Measurements from ENCODE around the gene GALNT9. TPM values are rescaled to one million over a fixed set of nuclear protein-coding genes. Genes with fewer than 3 reads are reported as not detected.

GALNT9 gene
- total and polyA plus RNA-seq, 2 donors (not counting 1 experiment from before 2014, with no cell fraction given), result 0.10 to 2.8 TPM

DNA sequence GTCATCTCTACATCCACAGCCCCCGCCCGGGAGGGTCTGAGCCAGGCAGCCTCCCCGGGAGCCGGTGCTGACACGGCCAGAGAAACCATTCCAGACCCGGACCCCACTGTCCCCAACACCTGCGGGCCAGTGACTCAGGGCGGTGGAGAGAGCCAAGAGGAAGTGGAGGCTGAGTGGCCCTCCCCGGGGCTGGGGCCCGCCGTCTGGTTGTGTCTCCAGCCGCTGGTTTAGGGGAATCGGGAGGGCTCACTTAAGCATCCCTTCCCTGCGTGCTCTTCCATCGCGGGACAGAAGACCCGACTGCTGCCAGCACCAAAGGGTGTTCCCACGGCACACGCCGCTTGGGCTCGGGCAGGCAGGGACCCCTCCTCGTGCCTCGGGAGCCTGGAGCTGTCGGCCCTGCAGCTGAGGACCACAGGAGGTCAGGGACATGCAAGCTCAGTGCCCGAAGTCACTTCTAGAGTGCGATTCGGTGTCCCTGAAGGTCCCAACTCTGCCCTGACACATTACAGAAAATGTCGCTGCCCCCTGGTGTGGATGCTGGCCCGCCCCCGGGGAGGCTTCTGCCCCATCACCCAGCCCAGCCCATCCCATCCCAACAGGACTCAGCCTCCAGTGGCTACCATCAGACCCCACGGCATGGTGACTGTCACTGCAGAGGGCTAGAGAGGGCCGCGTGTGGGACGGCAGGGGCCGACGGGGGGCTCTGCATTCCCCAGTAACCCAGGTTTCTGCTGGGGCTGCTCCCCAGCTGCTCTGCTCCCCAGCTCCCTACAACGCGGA lies 50.8 kb downstream of the GALNT9 start:
- Histone ChIP-seq H3K27me3 (ENCODE audit: control insufficient read depth, insufficient read depth, low read length) (peaks cover 12% of the 10 kb centered on the region), H3K4me2 (ENCODE audit: extremely low read depth, insufficient read depth, low read length) (no peak overlapping the region), H4K20me1 (ENCODE audit: control insufficient read depth, extremely low read depth, insufficient read depth, low read length) (no peaks in the 10 kb centered on the region), H3K9me3 (ENCODE audit: control insufficient read depth, insufficient read depth, low read depth, low read length) (no peaks in the 10 kb centered on the region), H3K4me1 (ENCODE audit: control insufficient read depth, extremely low read depth, insufficient read depth, low read length) (no peaks in the 10 kb centered on the region), H2AFZ (ENCODE audit: low read length) (no peak overlapping the region), H3K9ac (ENCODE audit: insufficient read depth, low read length) (no peak overlapping the region), H3K27ac (ENCODE audit: insufficient read depth, low read length) (no peak overlapping the region), H3K4me3 (replicated peaks in 1 of 4; ENCODE audit: control extremely low read depth in 1 of 4, insufficient read depth in 1 of 4, low read depth in 3 of 4, low read length in 4 of 4) (no peak overlapping the region), H3K36me3 (ENCODE audit: control insufficient read depth, insufficient read depth, low read length) (no peaks in the 10 kb centered on the region), H3K79me2 (ENCODE audit: control insufficient read depth, insufficient read depth, low read length) (no peaks in the 10 kb centered on the region)
- DNase-seq (ENCODE audit: low read depth in 2 of 2), result no peak
- TF ChIP-seq, protein P1, sequence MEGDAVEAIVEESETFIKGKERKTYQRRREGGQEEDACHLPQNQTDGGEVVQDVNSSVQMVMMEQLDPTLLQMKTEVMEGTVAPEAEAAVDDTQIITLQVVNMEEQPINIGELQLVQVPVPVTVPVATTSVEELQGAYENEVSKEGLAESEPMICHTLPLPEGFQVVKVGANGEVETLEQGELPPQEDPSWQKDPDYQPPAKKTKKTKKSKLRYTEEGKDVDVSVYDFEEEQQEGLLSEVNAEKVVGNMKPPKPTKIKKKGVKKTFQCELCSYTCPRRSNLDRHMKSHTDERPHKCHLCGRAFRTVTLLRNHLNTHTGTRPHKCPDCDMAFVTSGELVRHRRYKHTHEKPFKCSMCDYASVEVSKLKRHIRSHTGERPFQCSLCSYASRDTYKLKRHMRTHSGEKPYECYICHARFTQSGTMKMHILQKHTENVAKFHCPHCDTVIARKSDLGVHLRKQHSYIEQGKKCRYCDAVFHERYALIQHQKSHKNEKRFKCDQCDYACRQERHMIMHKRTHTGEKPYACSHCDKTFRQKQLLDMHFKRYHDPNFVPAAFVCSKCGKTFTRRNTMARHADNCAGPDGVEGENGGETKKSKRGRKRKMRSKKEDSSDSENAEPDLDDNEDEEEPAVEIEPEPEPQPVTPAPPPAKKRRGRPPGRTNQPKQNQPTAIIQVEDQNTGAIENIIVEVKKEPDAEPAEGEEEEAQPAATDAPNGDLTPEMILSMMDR (conservative IDR thresholded peaks at IDR 0.05 in 1 of 2, IDR thresholded peaks at IDR 0.05 in 1 of 2; ENCODE audit: low read depth in 1 of 2, low read length in 2 of 2), result no peak
- no peak for TF ChIP-seq EZH2 (IDR thresholded peaks at IDR 0.05; ENCODE audit: low read length, missing control alignments)

GRCh38 chr12:132277949-132278348 lies 51.4 kb downstream of the GALNT9 start:
- H3K4me2 ChIP-seq (ENCODE audit: extremely low read depth, insufficient read depth, low read length), result no peak overlapping the region
- no peak overlapping the region for H3K9ac ChIP-seq (ENCODE audit: insufficient read depth, low read length)
- no peaks in the 10 kb centered on the region for H3K79me2 ChIP-seq (ENCODE audit: control insufficient read depth, insufficient read depth, low read length)
- no peak overlapping the region for H3K4me3 ChIP-seq (replicated peaks in 1 of 4; ENCODE audit: control extremely low read depth in 1 of 4, insufficient read depth in 1 of 4, low read depth in 3 of 4, low read length in 4 of 4)
- DNase-seq (ENCODE audit: low read depth in 2 of 2), result no peak
- TF ChIP-seq, protein P1 (conservative IDR thresholded peaks at IDR 0.05 in 1 of 2, IDR thresholded peaks at IDR 0.05 in 1 of 2; ENCODE audit: low read depth in 1 of 2, low read length in 2 of 2), result no peak
- TF ChIP-seq EZH2 (IDR thresholded peaks at IDR 0.05; ENCODE audit: low read length, missing control alignments), result no peak
- peaks cover 12% of the 10 kb centered on the region for H3K27me3 ChIP-seq (ENCODE audit: control insufficient read depth, insufficient read depth, low read length)
- no peaks in the 10 kb centered on the region for H4K20me1 ChIP-seq (ENCODE audit: control insufficient read depth, extremely low read depth, insufficient read depth, low read length)
- no peak overlapping the region for H2AFZ ChIP-seq (ENCODE audit: low read length)
- no peaks in the 10 kb centered on the region for H3K36me3 ChIP-seq (ENCODE audit: control insufficient read depth, insufficient read depth, low read length)
- no peaks in the 10 kb centered on the region for H3K9me3 ChIP-seq (ENCODE audit: control insufficient read depth, insufficient read depth, low read depth, low read length)
- no peaks in the 10 kb centered on the region for H3K4me1 ChIP-seq (ENCODE audit: control insufficient read depth, extremely low read depth, insufficient read depth, low read length)
- no peak overlapping the region for H3K27ac ChIP-seq (ENCODE audit: insufficient read depth, low read length)

GRCh38 chr12:132277374-132277941 lies 51.9 kb downstream of the GALNT9 start:
- Histone ChIP-seq H3K4me2 (ENCODE audit: extremely low read depth, insufficient read depth, low read length) (no peak overlapping the region), H3K79me2 (ENCODE audit: control insufficient read depth, insufficient read depth, low read length) (no peaks in the 10 kb centered on the region), H3K36me3 (ENCODE audit: control insufficient read depth, insufficient read depth, low read length) (no peaks in the 10 kb centered on the region), H2AFZ (ENCODE audit: low read length) (no peak overlapping the region), H3K27ac (ENCODE audit: insufficient read depth, low read length) (no peak overlapping the region), H3K9me3 (ENCODE audit: control insufficient read depth, insufficient read depth, low read depth, low read length) (no peaks in the 10 kb centered on the region), H3K27me3 (ENCODE audit: control insufficient read depth, insufficient read depth, low read length) (peaks cover 12% of the 10 kb centered on the region), H3K4me3 (replicated peaks in 1 of 4; ENCODE audit: control extremely low read depth in 1 of 4, insufficient read depth in 1 of 4, low read depth in 3 of 4, low read length in 4 of 4) (no peak overlapping the region), H4K20me1 (ENCODE audit: control insufficient read depth, extremely low read depth, insufficient read depth, low read length) (no peaks in the 10 kb centered on the region), H3K4me1 (ENCODE audit: control insufficient read depth, extremely low read depth, insufficient read depth, low read length) (no peaks in the 10 kb centered on the region), H3K9ac (ENCODE audit: insufficient read depth, low read length) (no peak overlapping the region)
- DNase-seq (ENCODE audit: low read depth in 2 of 2), result no peak
- peak; percentile 32 for TF ChIP-seq EZH2 (IDR thresholded peaks at IDR 0.05; ENCODE audit: low read length, missing control alignments)
- TF ChIP-seq, protein P1 (conservative IDR thresholded peaks at IDR 0.05 in 1 of 2, IDR thresholded peaks at IDR 0.05 in 1 of 2; ENCODE audit: low read depth in 1 of 2, low read length in 2 of 2), result no peak
